Mesothelial cell of epicardium (in vitro differentiated cells): ENCODE measurements around the gene ACVR1B. TPM values are rescaled to one million over a fixed set of nuclear protein-coding genes. Genes with fewer than 3 reads are reported as not detected.
A peak's percentile ranks its signal among the peaks of the same experiment; 100 is the strongest.

Experiments used
- DNase-seq, 2 experiments: peaks; one replicate each; pipeline ENCODE4 v3.0.0; 2021; ENCODE audit warnings: low spot score in 2 of 2; ENCODE audit not compliant: unreplicated experiment in 2 of 2
- H3K27ac Mint-ChIP-seq: 2 replicates; pipeline ENCODE4 v1.8.0; 2021; ENCODE audit warnings: mixed read lengths
- H3K27me3 Mint-ChIP-seq: 2 replicates; pipeline ENCODE4 v1.8.0; 2021; ENCODE audit warnings: low read depth, mixed read lengths
- H3K36me3 Mint-ChIP-seq: 2 replicates; pipeline ENCODE4 v1.8.0; 2021; ENCODE audit warnings: mixed read lengths
- H3K4me1 Mint-ChIP-seq: 2 replicates; pipeline ENCODE4 v1.8.0; 2021; ENCODE audit warnings: mixed read lengths
- H3K4me3 Mint-ChIP-seq: 2 replicates; pipeline ENCODE4 v1.8.0; 2021; ENCODE audit warnings: mild to moderate bottlenecking, moderate library complexity, mixed read lengths
- H3K9me3 Mint-ChIP-seq: 2 replicates; pipeline ENCODE4 v1.8.0; 2021; ENCODE audit warnings: mixed read lengths
- total RNA-seq: library from RNA; stranded (reverse); gene quantifications from 3 replicates; pipeline ENCODE4 v1.2.1, GENCODE V29; 2021
- TF ChIP-seq, protein P1 (sequence below): fragments of 200-600 bp; sonication (generic); IDR thresholded peaks from one replicate; pipeline ENCODE4 v1.5.0; 2021; ENCODE audit warnings: antibody characterized with exemption; ENCODE audit not compliant: unreplicated experiment

Gene ACVR1B
- total RNA-seq, 1 donor from 2014 or later: 31.2 TPM

DNA sequence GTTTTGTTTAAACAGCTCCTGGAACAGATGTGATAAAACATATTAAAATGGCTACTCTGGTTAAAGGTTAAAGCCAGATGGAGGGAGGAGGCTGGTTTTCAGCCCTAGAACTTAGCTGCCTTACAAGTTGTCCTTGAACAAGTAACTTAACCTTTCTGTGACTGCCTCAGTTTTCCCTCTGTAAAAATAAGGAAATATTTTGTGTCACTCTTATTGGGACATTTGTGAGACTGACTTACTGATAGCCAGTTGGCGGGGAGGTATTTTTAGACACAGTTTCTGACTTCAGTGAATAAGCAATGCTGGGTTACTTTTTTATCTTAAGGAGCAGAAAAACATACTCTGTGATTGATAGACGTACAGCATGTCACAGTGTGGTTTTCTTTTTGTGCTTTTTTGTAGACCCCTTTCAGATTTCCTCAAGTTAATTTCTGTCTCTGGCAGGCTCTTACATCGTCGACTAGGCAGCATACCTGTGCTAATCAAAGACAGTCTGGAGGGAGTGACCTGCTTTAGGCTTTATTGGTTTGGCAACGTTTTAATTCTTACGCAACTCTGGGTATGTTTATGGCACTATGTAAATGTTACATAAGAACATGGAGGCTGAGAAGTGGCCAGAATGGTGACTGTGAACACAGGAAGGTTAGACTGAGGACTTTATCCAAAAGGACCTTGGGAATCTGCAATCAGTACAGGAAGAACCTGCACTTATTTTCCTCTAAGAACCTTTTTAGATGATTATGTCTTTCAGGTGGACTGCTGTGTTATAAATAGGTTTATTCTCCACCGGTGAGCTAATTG, 3.3 kb downstream of the ACVR1B start:
- H3K36me3 Mint-ChIP-seq: peaks cover 1% of the 10 kb centered on the region
- TF ChIP-seq, protein P1, sequence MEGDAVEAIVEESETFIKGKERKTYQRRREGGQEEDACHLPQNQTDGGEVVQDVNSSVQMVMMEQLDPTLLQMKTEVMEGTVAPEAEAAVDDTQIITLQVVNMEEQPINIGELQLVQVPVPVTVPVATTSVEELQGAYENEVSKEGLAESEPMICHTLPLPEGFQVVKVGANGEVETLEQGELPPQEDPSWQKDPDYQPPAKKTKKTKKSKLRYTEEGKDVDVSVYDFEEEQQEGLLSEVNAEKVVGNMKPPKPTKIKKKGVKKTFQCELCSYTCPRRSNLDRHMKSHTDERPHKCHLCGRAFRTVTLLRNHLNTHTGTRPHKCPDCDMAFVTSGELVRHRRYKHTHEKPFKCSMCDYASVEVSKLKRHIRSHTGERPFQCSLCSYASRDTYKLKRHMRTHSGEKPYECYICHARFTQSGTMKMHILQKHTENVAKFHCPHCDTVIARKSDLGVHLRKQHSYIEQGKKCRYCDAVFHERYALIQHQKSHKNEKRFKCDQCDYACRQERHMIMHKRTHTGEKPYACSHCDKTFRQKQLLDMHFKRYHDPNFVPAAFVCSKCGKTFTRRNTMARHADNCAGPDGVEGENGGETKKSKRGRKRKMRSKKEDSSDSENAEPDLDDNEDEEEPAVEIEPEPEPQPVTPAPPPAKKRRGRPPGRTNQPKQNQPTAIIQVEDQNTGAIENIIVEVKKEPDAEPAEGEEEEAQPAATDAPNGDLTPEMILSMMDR: no peak
- H3K4me3 Mint-ChIP-seq: no peak overlapping the region
- H3K27me3 Mint-ChIP-seq: peaks cover 10% of the 10 kb centered on the region
- no peak for DNase-seq
- peaks cover 36% of the 10 kb centered on the region for H3K4me1 Mint-ChIP-seq
- no peaks in the 10 kb centered on the region for H3K9me3 Mint-ChIP-seq
- H3K27ac Mint-ChIP-seq: peak overlapping the region; percentile 41

DNA sequence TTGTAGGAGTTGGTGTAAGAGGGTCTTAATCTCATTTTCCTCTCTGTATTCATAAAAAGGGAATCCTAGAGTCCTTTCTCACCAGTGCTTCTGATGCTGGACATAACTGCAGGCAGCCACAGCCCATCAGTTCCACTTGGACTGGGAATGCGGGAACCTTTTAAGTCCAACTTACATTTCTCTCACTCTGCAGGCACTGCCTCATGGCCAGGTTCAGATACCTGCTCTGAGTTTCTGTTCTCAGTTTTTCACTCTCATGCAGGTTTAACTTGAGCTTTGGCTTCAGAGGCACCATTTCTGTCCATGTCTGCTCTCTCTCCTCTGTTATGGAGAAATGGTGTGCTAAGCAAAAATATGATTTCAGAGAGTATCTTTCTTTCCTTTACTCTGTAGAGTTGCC, 4.2 kb downstream of the ACVR1B start:
- H3K4me3 Mint-ChIP-seq: no peak overlapping the region

DNA sequence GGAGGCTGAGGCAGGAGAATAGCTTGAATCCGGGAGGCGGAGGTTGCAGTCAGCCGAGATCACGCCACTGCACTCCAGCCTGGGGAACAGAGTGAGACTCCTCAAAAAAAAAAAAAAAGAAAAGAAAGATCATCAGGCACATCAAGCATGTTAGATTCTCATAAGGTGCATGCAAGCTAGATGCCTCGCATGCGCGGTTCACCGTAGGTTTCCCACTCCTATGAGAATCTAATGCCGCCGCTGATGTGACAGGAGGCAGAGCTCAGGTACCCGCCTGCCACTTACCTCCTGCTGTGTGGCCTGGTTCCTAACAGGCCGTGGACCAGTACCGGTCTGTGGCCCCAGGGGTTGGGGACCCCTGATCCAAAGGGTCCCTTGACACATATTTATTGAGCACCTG, 7.0 kb downstream of the ACVR1B start:
- TF ChIP-seq, protein P1: no peak
- no peaks in the 10 kb centered on the region for H3K27me3 Mint-ChIP-seq
- no peak overlapping the region for H3K27ac Mint-ChIP-seq
- H3K36me3 Mint-ChIP-seq: peaks cover 10% of the 10 kb centered on the region
- no peak for DNase-seq
- no peak overlapping the region for H3K4me3 Mint-ChIP-seq
- H3K9me3 Mint-ChIP-seq: no peaks in the 10 kb centered on the region
- peaks cover 43% of the 10 kb centered on the region for H3K4me1 Mint-ChIP-seq

More for the DNA sequence above, 4.2 kb downstream of the ACVR1B start:
- peaks cover 5% of the 10 kb centered on the region for H3K36me3 Mint-ChIP-seq
- TF ChIP-seq, protein P1: no peak
- no peak overlapping the region for H3K27ac Mint-ChIP-seq
- no peak for DNase-seq
- no peaks in the 10 kb centered on the region for H3K9me3 Mint-ChIP-seq
- peaks cover 38% of the 10 kb centered on the region for H3K4me1 Mint-ChIP-seq
- peaks cover 4% of the 10 kb centered on the region for H3K27me3 Mint-ChIP-seq

DNA sequence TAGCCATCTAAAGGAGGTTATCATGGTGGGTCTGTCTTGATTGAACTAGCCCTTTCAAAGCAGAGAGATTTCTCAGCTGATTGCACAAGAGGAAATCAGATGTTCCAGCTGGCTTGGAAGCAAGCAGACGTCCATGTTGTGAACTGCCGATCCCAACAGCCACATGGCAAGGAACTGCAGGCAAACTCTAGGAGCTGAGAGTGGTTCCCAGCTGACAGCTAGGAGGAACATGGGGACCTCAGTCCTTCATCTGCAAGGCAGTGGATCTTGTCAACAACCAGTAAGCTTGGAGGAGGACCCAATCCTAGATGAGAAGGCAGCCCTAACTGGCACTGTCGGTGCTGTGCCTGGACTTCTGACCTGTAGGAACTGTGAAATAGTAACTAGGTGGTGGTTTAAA, 7.7 kb downstream of the ACVR1B start:
- TF ChIP-seq, protein P1: no peak
- H3K9me3 Mint-ChIP-seq: no peaks in the 10 kb centered on the region
- no peak overlapping the region for H3K4me3 Mint-ChIP-seq
- H3K27ac Mint-ChIP-seq: no peak overlapping the region
- DNase-seq: no peak
- H3K4me1 Mint-ChIP-seq: peaks cover 37% of the 10 kb centered on the region
- peaks cover 15% of the 10 kb centered on the region for H3K36me3 Mint-ChIP-seq
- no peaks in the 10 kb centered on the region for H3K27me3 Mint-ChIP-seq

DNA sequence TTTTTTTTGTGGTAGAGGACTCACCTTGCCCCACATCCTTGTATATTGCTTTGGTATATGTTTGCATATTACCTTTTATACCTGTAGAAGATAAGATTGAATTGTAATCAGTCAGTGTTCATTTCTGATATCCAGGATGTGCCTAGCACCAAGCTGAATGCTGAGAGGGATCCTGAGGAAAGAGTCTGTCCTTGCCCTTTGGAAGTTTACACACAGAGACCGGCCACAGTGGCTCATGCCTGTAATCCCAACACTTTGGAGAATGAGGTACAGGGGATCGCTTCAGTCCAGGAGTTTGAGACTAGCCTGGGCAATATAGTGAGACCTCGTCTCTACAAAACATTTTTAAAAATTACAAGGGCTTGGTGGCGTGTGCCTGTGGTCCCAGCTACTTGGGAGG, 8.4 kb downstream of the ACVR1B start:
- Mint-ChIP-seq H3K4me3 (no peak overlapping the region), H3K27ac (no peak overlapping the region), H3K4me1 (peaks cover 30% of the 10 kb centered on the region), H3K36me3 (peaks cover 22% of the 10 kb centered on the region), H3K27me3 (no peaks in the 10 kb centered on the region), H3K9me3 (peaks cover 6% of the 10 kb centered on the region)
- no peak for DNase-seq
- TF ChIP-seq, protein P1: no peak
